IMR-90 (cell line): ENCODE data around the gene AKR1C2. TPM values are rescaled to one million over a fixed set of nuclear protein-coding genes. Genes with fewer than 3 reads are reported as not detected.

Experiments
- ATAC-seq: fragments of 200-7000 bp; cut with Tn5 transposase; 2 replicates; pipeline ENCODE4 v1.9.1; 2020; ENCODE audit warnings: low read depth, mild to moderate bottlenecking, moderate library complexity
- BruUV-seq: library from RNA; stranded (reverse); fragments of 400-500 nt; replicated peaks from 2 replicates; lab custom pipeline; 2021; lab: Mats Ljungman, UMichigan
- CTCF ChIA-PET: fragments of 300-600 bp; formaldehyde crosslinking; extraction: SDS; loops from one replicate; lab custom pipeline; 2021; ENCODE audit warnings: antibody characterized with exemption; lab: Yijun Ruan, JAX
- POLR2A ChIA-PET: fragments of 300-600 bp; sonication (Branson Sonifier 250); formaldehyde crosslinking; loops from one replicate; lab custom pipeline; 2022; ENCODE audit warnings: antibody characterized with exemption; ENCODE audit not compliant: unreplicated experiment; lab: Charles Lee
- DNase-seq: peaks from one replicate; pipeline ENCODE4 v3.0.0; 2013
- H2AFZ ChIP-seq: replicated peaks from 2 replicates; pipeline ENCODE3; 2013; ENCODE audit warnings: low read length, mild to moderate bottlenecking; ENCODE audit not compliant: poor library complexity
- H2AK5ac ChIP-seq: 2 replicates; pipeline ENCODE4 v1.6.1; 2013; ENCODE audit warnings: low read depth, low read length, inconsistent platforms
- H2AK9ac ChIP-seq: replicated peaks from 2 replicates; pipeline ENCODE3; 2013; ENCODE audit warnings: mild to moderate bottlenecking, low read depth, low read length, moderate library complexity; ENCODE audit not compliant: poor library complexity
- H2BK120ac ChIP-seq: 2 replicates; pipeline ENCODE4 v1.6.1; 2013; ENCODE audit warnings: low read depth, low read length, inconsistent platforms
- H2BK15ac ChIP-seq: 3 replicates; pipeline ENCODE4 v1.6.1; 2013; ENCODE audit warnings: low read depth, low read length, inconsistent platforms
- H2BK20ac ChIP-seq: 2 replicates; pipeline ENCODE4 v1.6.1; 2013; ENCODE audit warnings: low read depth, mild to moderate bottlenecking, inconsistent platforms, low read length, moderate library complexity
- H2BK5ac ChIP-seq: 2 replicates; pipeline ENCODE4 v1.6.1; 2013; ENCODE audit warnings: mild to moderate bottlenecking, low read depth, low read length, inconsistent platforms; ENCODE audit not compliant: poor library complexity, severe bottlenecking
- H3K14ac ChIP-seq: replicated peaks from 2 replicates; pipeline ENCODE4 v1.6.1; 2013; ENCODE audit warnings: low read depth, low read length, inconsistent platforms
- H3K18ac ChIP-seq: 2 replicates; pipeline ENCODE4 v1.6.1; 2013; ENCODE audit warnings: low read depth, low read length, control low read depth
- H3K23ac ChIP-seq: 2 replicates; pipeline ENCODE4 v1.6.1; 2013; ENCODE audit warnings: low read depth, low read length, inconsistent platforms
- H3K27ac ChIP-seq: 2 replicates; pipeline ENCODE4 v1.5.1; 2013; ENCODE audit warnings: mild to moderate bottlenecking, control low read depth, low read length; ENCODE audit not compliant: insufficient read depth
- H3K27me3 ChIP-seq: 2 replicates; pipeline ENCODE4 v1.6.1; 2013; ENCODE audit warnings: low read length; ENCODE audit not compliant: control insufficient read depth, insufficient read depth
- H3K36me3 ChIP-seq: 2 replicates; pipeline ENCODE4 v1.6.1; 2013; ENCODE audit warnings: low read length, mixed read lengths; ENCODE audit not compliant: control insufficient read depth, insufficient read depth
- H3K4ac ChIP-seq: 2 replicates; pipeline ENCODE4 v1.6.1; 2013; ENCODE audit warnings: low read depth, low read length, inconsistent platforms
- H3K4me1 ChIP-seq: 2 replicates; pipeline ENCODE4 v1.6.1; 2013; ENCODE audit warnings: low read length, mixed read lengths; ENCODE audit not compliant: control insufficient read depth, insufficient read depth
- H3K4me2 ChIP-seq: 2 replicates; pipeline ENCODE4 v1.6.1; 2013; ENCODE audit warnings: low read depth, mild to moderate bottlenecking, control low read depth, low read length, moderate library complexity
- H3K4me3 ChIP-seq: 2 replicates; pipeline ENCODE4 v1.5.1; 2013; ENCODE audit warnings: low read depth, mild to moderate bottlenecking, control low read depth, low read length, moderate library complexity; ENCODE audit not compliant: insufficient read depth
- H3K56ac ChIP-seq: 2 replicates; pipeline ENCODE4 v1.6.1; 2013; ENCODE audit warnings: low read length, inconsistent platforms; ENCODE audit not compliant: insufficient read depth; ENCODE audit errors: extremely low read depth
- H3K79me1 ChIP-seq, 2 experiments: 2 replicates each; pipeline ENCODE4 v1.6.1; 2013; ENCODE audit warnings: low read length in 2 of 2, inconsistent platforms in 1 of 2, low read depth in 1 of 2
- H3K9ac ChIP-seq: 2 replicates; pipeline ENCODE4 v1.6.1; 2013; ENCODE audit warnings: low read depth, low read length, control low read depth
- H3K9me1 ChIP-seq: 2 replicates; pipeline ENCODE4 v1.6.1; 2013; ENCODE audit warnings: low read length, inconsistent platforms; ENCODE audit not compliant: insufficient read depth
- H3K9me3 ChIP-seq: 2 replicates; pipeline ENCODE4 v1.6.1; 2013; ENCODE audit warnings: low read length; ENCODE audit not compliant: control insufficient read depth, insufficient read depth
- H4K20me1 ChIP-seq: 2 replicates; pipeline ENCODE4 v1.6.1; 2013; ENCODE audit warnings: low read length, inconsistent platforms; ENCODE audit not compliant: insufficient read depth
- H4K5ac ChIP-seq: 2 replicates; pipeline ENCODE4 v1.6.1; 2013; ENCODE audit warnings: mild to moderate bottlenecking, low read depth, low read length, control low read depth
- H4K8ac ChIP-seq, 2 experiments: 2 replicates each; pipeline ENCODE4 v1.6.1; 2013; ENCODE audit warnings: low read depth in 2 of 2, low read length in 2 of 2, control low read depth in 1 of 2, inconsistent platforms in 1 of 2
- H4K91ac ChIP-seq: 2 replicates; pipeline ENCODE4 v1.6.1; 2013; ENCODE audit warnings: low read depth, low read length, inconsistent platforms; ENCODE audit not compliant: insufficient read depth
- BHLHE40 ChIP-seq: fragments of 150-350 bp; IDR thresholded peaks from 2 replicates; pipeline ENCODE4 v1.6.1; 2016; ENCODE audit warnings: mild to moderate bottlenecking, low read depth, low read length
- CEBPB ChIP-seq: IDR thresholded peaks from 2 replicates; pipeline ENCODE4 v1.6.1; 2012; ENCODE audit warnings: low read depth, low read length, improper control_type of control experiment
- CHD1 ChIP-seq: IDR thresholded peaks from 2 replicates; pipeline ENCODE4 v1.6.1; 2012; ENCODE audit warnings: low read depth, low read length, improper control_type of control experiment
- FOS ChIP-seq: fragments of 150-350 bp; IDR thresholded peaks from 2 replicates; pipeline ENCODE4 v1.6.1; 2016; ENCODE audit warnings: low read depth, low read length
- MAFK ChIP-seq: IDR thresholded peaks from 2 replicates; pipeline ENCODE4 v1.6.1; 2012; ENCODE audit warnings: low read depth, low read length, improper control_type of control experiment
- MAZ ChIP-seq: IDR thresholded peaks from 2 replicates; pipeline ENCODE4 v1.6.1; 2012; ENCODE audit warnings: low read depth, mild to moderate bottlenecking, low read length, improper control_type of control experiment, moderate library complexity, borderline replicate concordance
- NFE2L2 ChIP-seq: fragments of 150-350 bp; IDR thresholded peaks from 2 replicates; pipeline ENCODE4 v1.6.1; 2016; ENCODE audit warnings: low read depth, mild to moderate bottlenecking, low read length
- POLR2A ChIP-seq: IDR thresholded peaks from 2 replicates; pipeline ENCODE4 v1.6.1; 2012; ENCODE audit warnings: mild to moderate bottlenecking, low read depth, low read length
- RAD21 ChIP-seq: IDR thresholded peaks from 2 replicates; pipeline ENCODE4 v1.6.1; 2012; ENCODE audit warnings: low read length, improper control_type of control experiment
- RCOR1 ChIP-seq: IDR thresholded peaks from 2 replicates; pipeline ENCODE4 v1.6.1; 2012; ENCODE audit warnings: mild to moderate bottlenecking, low read length, improper control_type of control experiment; ENCODE audit not compliant: insufficient replicate concordance
- RFX5 ChIP-seq: IDR thresholded peaks from 2 replicates; pipeline ENCODE4 v1.8.0; 2012; ENCODE audit warnings: low read depth, mild to moderate bottlenecking, low read length, moderate library complexity
- SMC3 ChIP-seq: fragments of 150-350 bp; IDR thresholded peaks from 2 replicates; pipeline ENCODE4 v1.6.1; 2016; ENCODE audit warnings: low read depth, mild to moderate bottlenecking, antibody characterized with exemption, low read length, moderate library complexity
- WGBS, 2 experiments: methylation state at CpG; one replicate each; pipeline versions ENCODE4 v1.1.5 to v1.1.7; 2013; ENCODE audit warnings: missing lambda C conversion rate in 2 of 2; ENCODE audit not compliant: insufficient read length in 1 of 2; ENCODE audit errors: extremely low coverage in 2 of 2; 5-methylcytosine and 5-hydroxymethylcytosine counted together
- dilution Hi-C: fragments of 300-500 bp; cut with HindIII; formaldehyde crosslinking; loops from one replicate; pipeline ENCODE4 v1.14.3; 2018; ENCODE audit warnings: low sequenced_read_pairs; ENCODE audit not compliant: unreplicated experiment
- in situ Hi-C: fragments of 300-500 bp; cut with MboI; formaldehyde crosslinking; loops from 3 replicates; pipeline ENCODE4 v1.14.3; 2019; ENCODE audit warnings: low sequenced_read_pairs, inconsistent platforms, mixed read lengths
- intact Hi-C: fragments of 100-400 bp; cut with micrococcal nuclease; formaldehyde crosslinking; loops from 2 replicates; pipeline ENCODE4 v1.10.0; 2022
- polyA plus RNA-seq, 3 experiments: library from polyadenylated mRNA; depleted of rRNA; stranded (reverse); fragments of >200 nt; gene quantifications; 2 replicates each; pipeline ENCODE4 v1.2.3, GENCODE V29; 2012; ENCODE audit warnings: low replicate concordance in 1 of 3
- total RNA-seq: library from RNA; depleted of rRNA; stranded (reverse); fragments of >200 nt; gene quantifications from 2 replicates; pipeline ENCODE4 v1.2.3, GENCODE V29; 2012
- TF ChIP-seq, protein P1 (sequence below): fragments of 150-350 bp; IDR thresholded peaks from 2 replicates; pipeline ENCODE4 v1.6.1; 2016; ENCODE audit warnings: low read depth, mild to moderate bottlenecking, low read length, moderate library complexity, borderline replicate concordance
- TF ChIP-seq, protein P2 (sequence below): conservative IDR thresholded peaks from 2 replicates; pipeline ENCODE4 v1.5.1; 2012; ENCODE audit warnings: mild to moderate bottlenecking, low read depth, low read length, improper control_type of control experiment
- TF ChIP-seq, protein P3 (sequence below): fragments of 150-350 bp; IDR thresholded peaks from 2 replicates; pipeline ENCODE4 v1.6.1; 2017; ENCODE audit warnings: mild to moderate bottlenecking, antibody characterized with exemption, low read length, low read depth

AKR1C2 gene
- total and polyA plus RNA-seq, 2 of the 4 experiments (the other 2 are of a cell fraction), result 0.36 to 1.0 TPM

DNA sequence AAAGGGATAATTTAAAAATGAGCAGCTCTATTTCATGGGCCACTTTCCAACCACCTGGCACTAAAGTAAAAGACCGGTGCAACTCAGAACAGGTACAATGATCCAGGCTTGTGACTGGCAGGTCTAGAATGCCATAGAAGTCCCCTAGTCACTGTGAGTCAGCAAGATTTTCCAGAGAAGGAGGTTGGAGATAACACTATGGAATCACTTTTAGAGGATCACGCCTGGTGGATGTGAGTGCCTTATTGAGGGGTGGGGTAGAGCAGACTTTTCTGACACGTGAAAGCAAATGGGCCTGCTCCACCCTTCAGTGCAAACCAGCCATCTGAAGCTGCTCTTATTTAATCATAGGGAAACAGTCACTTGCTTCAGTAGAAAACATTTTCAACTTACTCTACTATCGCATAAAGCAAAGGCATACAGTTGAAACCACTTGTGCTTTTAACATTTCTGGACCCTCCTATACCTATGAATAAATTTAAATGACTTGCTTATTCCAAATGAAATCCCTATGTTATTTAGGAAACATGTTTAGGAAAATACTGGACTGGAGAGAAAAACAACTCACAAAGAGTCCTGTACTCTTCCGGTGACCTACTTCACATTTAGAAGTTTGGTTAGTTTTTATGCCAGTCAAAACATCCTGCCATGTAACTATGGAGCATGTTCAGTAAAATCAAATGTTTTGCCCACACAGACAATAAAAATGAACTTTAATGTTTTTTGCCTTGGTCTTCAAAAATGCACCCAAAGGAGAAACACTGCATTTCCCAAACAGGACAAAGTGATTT is 61.9 kb downstream of the AKR1C2 start:
- ChIA-PET CTCF (no interaction called here), POLR2A (no interaction called here)
- Histone ChIP-seq H3K23ac (no peak overlapping the region; the same call in 1 of the 2 replicates), H3K18ac (peak overlapping the region; percentile 86), H4K91ac (no peak overlapping the region), H2BK120ac (peak overlapping the region; percentile 80), H3K14ac (peak overlapping the region; percentile 5; the same call in 1 of the 2 replicates), H2BK20ac (peak overlapping the region; percentile 57), H3K27me3 (no peaks in the 10 kb centered on the region; the same call in 1 of the 2 replicates), H3K56ac (no peak overlapping the region), H3K4me1 (peaks cover 16% of the 10 kb centered on the region), H3K79me1 (no peaks in the 10 kb centered on the region), H2AK5ac (peak overlapping the region; percentile 49; the same call in 1 of the 2 replicates), H3K4ac (peak overlapping the region; percentile 31; the same call in 1 of the 2 replicates), H3K4me2 (no peak overlapping the region), H2BK5ac (no peak overlapping the region), H3K4me3 (no peak overlapping the region), H3K27ac (no peak overlapping the region), H4K20me1 (no peaks in the 10 kb centered on the region), H4K8ac (peak overlapping the region; percentile 6 to 66; a peak in 2 of 4 replicates), H2AFZ (no peak overlapping the region), H3K36me3 (no peaks in the 10 kb centered on the region), H2BK15ac (peak overlapping the region; percentile 3; the same call in 1 of the 3 replicates), H2AK9ac (no peak overlapping the region), H3K9ac (no peak overlapping the region), H3K9me3 (no peaks in the 10 kb centered on the region), H4K5ac (peak overlapping the region; percentile 77), H3K9me1 (no peaks in the 10 kb centered on the region)
- ATAC-seq (no peak), DNase-seq (peak; percentile 6)
- in situ Hi-C loops, result no loop called here
- no TSS peak for BruUV-seq
- WGBS, 2 experiments, result no CpG with 5 or more reads among the region's 5 CpGs
- dilution Hi-C loops, result no loop called here
- intact Hi-C loops, result no loop called here
- no peak for TF ChIP-seq MAZ
- TF ChIP-seq, protein P1, sequence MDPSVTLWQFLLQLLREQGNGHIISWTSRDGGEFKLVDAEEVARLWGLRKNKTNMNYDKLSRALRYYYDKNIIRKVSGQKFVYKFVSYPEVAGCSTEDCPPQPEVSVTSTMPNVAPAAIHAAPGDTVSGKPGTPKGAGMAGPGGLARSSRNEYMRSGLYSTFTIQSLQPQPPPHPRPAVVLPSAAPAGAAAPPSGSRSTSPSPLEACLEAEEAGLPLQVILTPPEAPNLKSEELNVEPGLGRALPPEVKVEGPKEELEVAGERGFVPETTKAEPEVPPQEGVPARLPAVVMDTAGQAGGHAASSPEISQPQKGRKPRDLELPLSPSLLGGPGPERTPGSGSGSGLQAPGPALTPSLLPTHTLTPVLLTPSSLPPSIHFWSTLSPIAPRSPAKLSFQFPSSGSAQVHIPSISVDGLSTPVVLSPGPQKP, result no peak
- TF ChIP-seq, protein P2, sequence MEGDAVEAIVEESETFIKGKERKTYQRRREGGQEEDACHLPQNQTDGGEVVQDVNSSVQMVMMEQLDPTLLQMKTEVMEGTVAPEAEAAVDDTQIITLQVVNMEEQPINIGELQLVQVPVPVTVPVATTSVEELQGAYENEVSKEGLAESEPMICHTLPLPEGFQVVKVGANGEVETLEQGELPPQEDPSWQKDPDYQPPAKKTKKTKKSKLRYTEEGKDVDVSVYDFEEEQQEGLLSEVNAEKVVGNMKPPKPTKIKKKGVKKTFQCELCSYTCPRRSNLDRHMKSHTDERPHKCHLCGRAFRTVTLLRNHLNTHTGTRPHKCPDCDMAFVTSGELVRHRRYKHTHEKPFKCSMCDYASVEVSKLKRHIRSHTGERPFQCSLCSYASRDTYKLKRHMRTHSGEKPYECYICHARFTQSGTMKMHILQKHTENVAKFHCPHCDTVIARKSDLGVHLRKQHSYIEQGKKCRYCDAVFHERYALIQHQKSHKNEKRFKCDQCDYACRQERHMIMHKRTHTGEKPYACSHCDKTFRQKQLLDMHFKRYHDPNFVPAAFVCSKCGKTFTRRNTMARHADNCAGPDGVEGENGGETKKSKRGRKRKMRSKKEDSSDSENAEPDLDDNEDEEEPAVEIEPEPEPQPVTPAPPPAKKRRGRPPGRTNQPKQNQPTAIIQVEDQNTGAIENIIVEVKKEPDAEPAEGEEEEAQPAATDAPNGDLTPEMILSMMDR, result no peak
- TF ChIP-seq MAFK, result peak; percentile 15; the same call in 1 of the 2 replicates
- no peak for TF ChIP-seq CHD1
- TF ChIP-seq POLR2A, result no peak
- TF ChIP-seq CEBPB, result no peak
- peak; percentile 88; the same call in 1 of the 2 replicates for TF ChIP-seq NFE2L2
- TF ChIP-seq RAD21, result no peak
- TF ChIP-seq RFX5, result no peak
- no peak for TF ChIP-seq SMC3
- TF ChIP-seq FOS, result no peak
- no peak for TF ChIP-seq RCOR1
- no peak for TF ChIP-seq BHLHE40
- TF ChIP-seq, protein P3, sequence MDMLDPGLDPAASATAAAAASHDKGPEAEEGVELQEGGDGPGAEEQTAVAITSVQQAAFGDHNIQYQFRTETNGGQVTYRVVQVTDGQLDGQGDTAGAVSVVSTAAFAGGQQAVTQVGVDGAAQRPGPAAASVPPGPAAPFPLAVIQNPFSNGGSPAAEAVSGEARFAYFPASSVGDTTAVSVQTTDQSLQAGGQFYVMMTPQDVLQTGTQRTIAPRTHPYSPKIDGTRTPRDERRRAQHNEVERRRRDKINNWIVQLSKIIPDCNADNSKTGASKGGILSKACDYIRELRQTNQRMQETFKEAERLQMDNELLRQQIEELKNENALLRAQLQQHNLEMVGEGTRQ, result no peak
